ENCODE measurements around the gene PRR16.

PRR16 gene

GRCh38 chr5:120628156-120628555 lies 164.1 kb downstream of the PRR16 start:
- no peaks in the 10 kb centered on the region for H3K9me2 ChIP-seq (replicated peaks; ENCODE audit: insufficient read depth, low read length)
- no peak for TF ChIP-seq EZH2phosphoT487 (IDR thresholded peaks at IDR 0.05; ENCODE audit: low read length)
- TF ChIP-seq, protein P1, sequence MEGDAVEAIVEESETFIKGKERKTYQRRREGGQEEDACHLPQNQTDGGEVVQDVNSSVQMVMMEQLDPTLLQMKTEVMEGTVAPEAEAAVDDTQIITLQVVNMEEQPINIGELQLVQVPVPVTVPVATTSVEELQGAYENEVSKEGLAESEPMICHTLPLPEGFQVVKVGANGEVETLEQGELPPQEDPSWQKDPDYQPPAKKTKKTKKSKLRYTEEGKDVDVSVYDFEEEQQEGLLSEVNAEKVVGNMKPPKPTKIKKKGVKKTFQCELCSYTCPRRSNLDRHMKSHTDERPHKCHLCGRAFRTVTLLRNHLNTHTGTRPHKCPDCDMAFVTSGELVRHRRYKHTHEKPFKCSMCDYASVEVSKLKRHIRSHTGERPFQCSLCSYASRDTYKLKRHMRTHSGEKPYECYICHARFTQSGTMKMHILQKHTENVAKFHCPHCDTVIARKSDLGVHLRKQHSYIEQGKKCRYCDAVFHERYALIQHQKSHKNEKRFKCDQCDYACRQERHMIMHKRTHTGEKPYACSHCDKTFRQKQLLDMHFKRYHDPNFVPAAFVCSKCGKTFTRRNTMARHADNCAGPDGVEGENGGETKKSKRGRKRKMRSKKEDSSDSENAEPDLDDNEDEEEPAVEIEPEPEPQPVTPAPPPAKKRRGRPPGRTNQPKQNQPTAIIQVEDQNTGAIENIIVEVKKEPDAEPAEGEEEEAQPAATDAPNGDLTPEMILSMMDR (IDR thresholded peaks at IDR 0.05; ENCODE audit: low read length): no peak
- H3K27ac ChIP-seq (ENCODE audit: low read length): no peak overlapping the region
- H3K4me1 ChIP-seq (ENCODE audit: low read length): peaks cover 5% of the 10 kb centered on the region
- no peaks in the 10 kb centered on the region for H3K36me3 ChIP-seq (replicated peaks; ENCODE audit: insufficient read depth, low read length)
- H3K4me2 ChIP-seq (ENCODE audit: low read depth, low read length): no peak overlapping the region
- H3K27me3 ChIP-seq (replicated peaks; ENCODE audit: insufficient read depth, low read length): no peaks in the 10 kb centered on the region
- no peaks in the 10 kb centered on the region for H3K79me2 ChIP-seq (ENCODE audit: low read length)
- no peak overlapping the region for H2AFZ ChIP-seq (ENCODE audit: low read length)
- no peaks in the 10 kb centered on the region for H3F3A ChIP-seq (ENCODE audit: insufficient read depth, low read length)
- no peaks in the 10 kb centered on the region for H3K9me3 ChIP-seq (replicated peaks; ENCODE audit: insufficient read depth, low read length)
- no peak for DNase-seq
- H3K4me3 ChIP-seq (ENCODE audit: low read length): no peak overlapping the region
- no peak overlapping the region for H3K9ac ChIP-seq (ENCODE audit: low read length)
- no peaks in the 10 kb centered on the region for H4K20me1 ChIP-seq (ENCODE audit: insufficient read depth, low read length)

DNA sequence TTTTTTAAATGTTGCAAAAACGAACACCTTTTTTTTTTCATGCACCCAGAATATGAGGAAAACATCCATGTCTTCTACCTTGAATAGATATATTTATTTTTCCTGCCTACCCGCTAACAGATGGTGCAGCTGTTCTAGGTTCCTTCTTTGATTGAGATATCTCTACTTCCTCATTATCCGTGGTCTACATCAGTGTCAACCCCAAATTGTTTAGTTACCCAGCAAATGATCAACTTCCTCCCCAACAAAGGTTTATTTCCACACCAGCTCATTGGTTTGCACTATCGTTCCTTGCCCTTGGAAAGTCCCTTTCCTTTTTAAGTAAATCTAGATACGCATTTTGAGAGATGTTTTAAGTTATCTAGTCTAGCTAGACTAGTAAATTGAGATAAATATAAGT lies 166.4 kb downstream of the PRR16 start:
- no peaks in the 10 kb centered on the region for H3K79me2 ChIP-seq (ENCODE audit: low read length)
- no peak overlapping the region for H3K9ac ChIP-seq (ENCODE audit: low read length)
- no peak overlapping the region for H2AFZ ChIP-seq (ENCODE audit: low read length)
- no peak for DNase-seq
- H3K4me2 ChIP-seq (ENCODE audit: low read depth, low read length): no peak overlapping the region
- H3K27ac ChIP-seq (ENCODE audit: low read length): no peak overlapping the region
- H3K9me3 ChIP-seq (replicated peaks; ENCODE audit: insufficient read depth, low read length): no peaks in the 10 kb centered on the region
- H3K4me1 ChIP-seq (ENCODE audit: low read length): no peaks in the 10 kb centered on the region
- no peaks in the 10 kb centered on the region for H3K27me3 ChIP-seq (replicated peaks; ENCODE audit: insufficient read depth, low read length)
- H4K20me1 ChIP-seq (ENCODE audit: insufficient read depth, low read length): no peaks in the 10 kb centered on the region
- no peaks in the 10 kb centered on the region for H3K9me2 ChIP-seq (replicated peaks; ENCODE audit: insufficient read depth, low read length)
- no peaks in the 10 kb centered on the region for H3F3A ChIP-seq (ENCODE audit: insufficient read depth, low read length)
- TF ChIP-seq EZH2 (optimal IDR thresholded peaks at IDR 0.05; ENCODE audit: low read depth, low read length) (no peak), EZH2phosphoT487 (IDR thresholded peaks at IDR 0.05; ENCODE audit: low read length) (no peak)
- TF ChIP-seq, protein P1 (IDR thresholded peaks at IDR 0.05; ENCODE audit: low read length): no peak
- no peaks in the 10 kb centered on the region for H3K36me3 ChIP-seq (replicated peaks; ENCODE audit: insufficient read depth, low read length)
- H3K4me3 ChIP-seq (ENCODE audit: low read length): no peak overlapping the region

DNA sequence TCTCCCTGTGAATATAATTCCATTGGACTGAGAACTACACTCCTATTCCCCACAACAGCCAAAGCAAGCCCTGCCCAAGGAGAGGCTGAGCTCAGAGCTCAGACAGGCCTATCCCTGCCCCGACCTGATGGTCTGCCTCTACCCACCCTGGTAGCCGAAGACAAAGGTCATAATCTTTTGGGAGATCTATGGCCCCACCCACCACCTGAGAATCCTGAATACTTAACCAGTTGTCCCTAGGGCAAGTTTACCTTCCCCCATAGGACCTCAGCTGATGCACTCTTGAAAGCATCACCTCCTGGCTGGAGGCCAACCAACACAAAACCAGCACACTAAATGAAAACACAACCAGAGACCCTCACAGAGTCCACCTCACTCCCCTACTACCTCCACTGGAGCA lies 167.5 kb downstream of the PRR16 start:
- DNase-seq: no peak
- H3K27me3 ChIP-seq (replicated peaks; ENCODE audit: insufficient read depth, low read length): no peaks in the 10 kb centered on the region
- H3K4me3 ChIP-seq (ENCODE audit: low read length): no peak overlapping the region
- no peak for TF ChIP-seq EZH2phosphoT487 (IDR thresholded peaks at IDR 0.05; ENCODE audit: low read length)
- TF ChIP-seq, protein P1 (IDR thresholded peaks at IDR 0.05; ENCODE audit: low read length): no peak
- no peak for TF ChIP-seq EZH2 (optimal IDR thresholded peaks at IDR 0.05; ENCODE audit: low read depth, low read length)
- no peaks in the 10 kb centered on the region for H3K9me3 ChIP-seq (replicated peaks; ENCODE audit: insufficient read depth, low read length)
- H4K20me1 ChIP-seq (ENCODE audit: insufficient read depth, low read length): no peaks in the 10 kb centered on the region
- no peak overlapping the region for H3K27ac ChIP-seq (ENCODE audit: low read length)
- no peaks in the 10 kb centered on the region for H3K79me2 ChIP-seq (ENCODE audit: low read length)
- H3K4me1 ChIP-seq (ENCODE audit: low read length): no peaks in the 10 kb centered on the region
- no peaks in the 10 kb centered on the region for H3K36me3 ChIP-seq (replicated peaks; ENCODE audit: insufficient read depth, low read length)
- no peak overlapping the region for H2AFZ ChIP-seq (ENCODE audit: low read length)
- no peak overlapping the region for H3K9ac ChIP-seq (ENCODE audit: low read length)
- H3K4me2 ChIP-seq (ENCODE audit: low read depth, low read length): no peak overlapping the region
- H3K9me2 ChIP-seq (replicated peaks; ENCODE audit: insufficient read depth, low read length): no peaks in the 10 kb centered on the region
- H3F3A ChIP-seq (ENCODE audit: insufficient read depth, low read length): no peaks in the 10 kb centered on the region
